ENCODE measurements around the gene CDC42EP4. TPM values are rescaled to one million over a fixed set of nuclear protein-coding genes. Genes with fewer than 3 reads are reported as not detected.

Gene CDC42EP4
- total and polyA plus RNA-seq, 5 experiments from 2014 or later = 0.21 to 0.96 (median 0.50) TPM; not detected in 2

DNA sequence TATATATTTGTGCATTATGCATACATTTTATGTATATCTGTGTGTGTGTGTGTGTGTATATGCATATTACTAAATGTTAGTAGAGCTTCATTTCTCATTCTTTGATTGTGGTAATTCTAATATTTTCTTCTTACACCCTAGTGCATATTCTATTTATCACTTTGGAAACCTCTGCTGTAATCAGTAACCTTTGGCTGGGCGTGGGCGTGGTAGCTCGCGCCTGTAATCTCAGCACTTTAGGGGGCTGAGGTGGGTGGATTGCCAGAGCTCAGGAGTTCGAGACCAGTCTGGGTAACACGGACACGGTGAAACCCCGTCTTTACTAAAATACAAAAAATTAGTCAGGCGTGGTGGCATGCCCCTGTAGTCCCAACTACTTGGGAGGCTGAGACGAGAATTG lies 77.1 kb downstream of the CDC42EP4 start:
- Mint-ChIP-seq H3K27ac (peak overlapping the region in 2 of 10 donors; percentile 40 to 72), H3K4me1 (peaks cover 25 to 74% (median 71%) of the 10 kb centered on the region in 4 donors), H3K36me3 (peaks cover 0 to 25% (median 12%) of the 10 kb centered on the region in 3 donors), H3K9me3 (no peaks in the 10 kb centered on the region), H3K27me3 (no peaks in the 10 kb centered on the region), H3K4me3 (peak overlapping the region in 2 of 10 donors; percentile 41 to 42)
- ATAC-seq (no peak), DNase-seq (no peak)
- POLR2A ChIA-PET = interaction anchor here (0.6 to 0.9 kb wide), 2 partner anchors 42 to 472 kb away, joined by 3 to 4 read pairs; no protein-coding TSS in a partner anchor

Other genes starting within 250 kb of the CDC42EP4 start
- gene SLC39A11, start 219.3 kb downstream of the CDC42EP4 start, total RNA-seq = 10 to 100 TPM; 11.3 to 14.4 TPM
- 10 to 100 TPM in 1 of 3 donors, 1 to 10 TPM in 2; 6.2 to 10.3 (median 6.6) TPM for gene SLC39A11, start 219.3 kb downstream of the CDC42EP4 start, polyA plus RNA-seq
- gene SSTR2, start 147.0 kb downstream of the CDC42EP4 start, total RNA-seq = not detected
- gene SSTR2, start 147.0 kb downstream of the CDC42EP4 start, polyA plus RNA-seq = not detected
- gene COG1, start 118.9 kb downstream of the CDC42EP4 start, total RNA-seq = 10 to 100 TPM; 85.0 to 97.4 TPM
- gene COG1, start 118.9 kb downstream of the CDC42EP4 start, polyA plus RNA-seq = 10 to 100 TPM; 17.0 to 38.0 (median 30.5) TPM
- gene CPSF4L, start 50.1 kb downstream of the CDC42EP4 start, total RNA-seq = not detected
- not detected for gene CPSF4L, start 50.1 kb downstream of the CDC42EP4 start, polyA plus RNA-seq

All from naive thymus-derived CD8-positive, alpha-beta T cell (primary cell).